Cardiac fibroblast (primary cell): ENCODE data around the gene CALHM3.
"Not testable (repeated sequence)": the region's sequence is repeated elsewhere in the genome, so short reads cannot be mapped to it uniquely, and the experiment has no call there.

Experiments
- DNase-seq, 2 donors: peaks; one replicate each; pipeline versions ENCODE4 v3.0.0 to v3.0.0-alpha.2; 2010; ENCODE audit warnings: low read depth in 2 of 2
- H3K4me3 ChIP-seq, 2 donors: replicated peaks in 1 of 2; 1 replicate in 1 of 2; 2 replicates in 1 of 2; pipeline ENCODE4 v1.5.1; 2011; ENCODE audit warnings: low read depth in 2 of 2, low read length in 2 of 2, mild to moderate bottlenecking in 2 of 2, moderate library complexity in 1 of 2
- TF ChIP-seq, protein P1 (sequence below): IDR thresholded peaks from one replicate; pipeline ENCODE4 v1.5.1; 2011; ENCODE audit warnings: low read depth, mild to moderate bottlenecking, low read length, inconsistent platforms

CALHM3 gene

DNA sequence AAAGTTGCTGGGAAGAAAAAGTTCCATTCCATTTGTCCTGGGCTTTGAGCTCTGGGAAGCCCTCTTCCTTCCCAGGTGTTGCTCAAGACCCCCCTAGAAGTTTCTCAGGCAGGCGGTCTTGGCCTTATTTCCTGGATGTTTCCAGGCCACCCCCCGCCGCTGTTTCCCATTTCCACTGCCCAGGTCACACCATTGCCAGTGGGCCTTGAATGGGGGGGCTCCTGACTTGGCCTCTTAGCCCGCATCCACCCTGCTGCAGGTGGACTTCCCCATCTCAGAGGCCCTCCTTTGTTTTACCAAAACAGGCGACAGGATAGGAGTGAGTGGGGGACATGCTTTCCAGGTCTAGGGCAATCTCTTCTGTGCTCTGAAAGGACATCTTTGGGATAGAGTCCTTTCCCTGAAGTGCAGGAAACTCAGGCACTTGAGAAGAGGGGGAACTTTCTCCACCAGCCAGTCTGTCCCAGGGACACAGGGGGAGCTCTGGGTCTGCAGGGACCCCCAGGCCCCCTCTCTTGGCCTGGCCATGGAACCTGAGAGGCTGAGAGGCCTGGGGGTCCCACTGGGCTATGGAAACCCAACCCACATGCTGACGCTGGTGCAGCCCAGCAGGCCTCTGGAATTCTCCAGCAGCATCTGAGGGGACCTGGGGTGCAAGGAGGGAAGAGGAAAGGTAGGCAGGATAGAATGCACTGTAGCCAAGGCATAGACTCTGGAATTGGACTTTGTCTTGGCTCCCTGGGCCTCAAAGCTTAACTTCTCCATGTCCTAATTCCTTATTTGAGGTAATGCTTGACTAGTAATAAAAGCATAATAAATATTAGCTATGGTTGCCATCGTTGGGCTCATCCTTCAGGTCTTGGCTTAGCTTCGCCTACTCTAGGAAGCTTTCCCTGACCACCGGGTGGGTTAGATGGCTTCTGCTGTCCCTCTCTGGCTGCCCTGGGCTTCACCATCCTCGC, 32.0 kb upstream of the CALHM3 start:
- DNase-seq = no peak
- no peak overlapping the region for H3K4me3 ChIP-seq
- TF ChIP-seq, protein P1, sequence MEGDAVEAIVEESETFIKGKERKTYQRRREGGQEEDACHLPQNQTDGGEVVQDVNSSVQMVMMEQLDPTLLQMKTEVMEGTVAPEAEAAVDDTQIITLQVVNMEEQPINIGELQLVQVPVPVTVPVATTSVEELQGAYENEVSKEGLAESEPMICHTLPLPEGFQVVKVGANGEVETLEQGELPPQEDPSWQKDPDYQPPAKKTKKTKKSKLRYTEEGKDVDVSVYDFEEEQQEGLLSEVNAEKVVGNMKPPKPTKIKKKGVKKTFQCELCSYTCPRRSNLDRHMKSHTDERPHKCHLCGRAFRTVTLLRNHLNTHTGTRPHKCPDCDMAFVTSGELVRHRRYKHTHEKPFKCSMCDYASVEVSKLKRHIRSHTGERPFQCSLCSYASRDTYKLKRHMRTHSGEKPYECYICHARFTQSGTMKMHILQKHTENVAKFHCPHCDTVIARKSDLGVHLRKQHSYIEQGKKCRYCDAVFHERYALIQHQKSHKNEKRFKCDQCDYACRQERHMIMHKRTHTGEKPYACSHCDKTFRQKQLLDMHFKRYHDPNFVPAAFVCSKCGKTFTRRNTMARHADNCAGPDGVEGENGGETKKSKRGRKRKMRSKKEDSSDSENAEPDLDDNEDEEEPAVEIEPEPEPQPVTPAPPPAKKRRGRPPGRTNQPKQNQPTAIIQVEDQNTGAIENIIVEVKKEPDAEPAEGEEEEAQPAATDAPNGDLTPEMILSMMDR = no peak

DNA sequence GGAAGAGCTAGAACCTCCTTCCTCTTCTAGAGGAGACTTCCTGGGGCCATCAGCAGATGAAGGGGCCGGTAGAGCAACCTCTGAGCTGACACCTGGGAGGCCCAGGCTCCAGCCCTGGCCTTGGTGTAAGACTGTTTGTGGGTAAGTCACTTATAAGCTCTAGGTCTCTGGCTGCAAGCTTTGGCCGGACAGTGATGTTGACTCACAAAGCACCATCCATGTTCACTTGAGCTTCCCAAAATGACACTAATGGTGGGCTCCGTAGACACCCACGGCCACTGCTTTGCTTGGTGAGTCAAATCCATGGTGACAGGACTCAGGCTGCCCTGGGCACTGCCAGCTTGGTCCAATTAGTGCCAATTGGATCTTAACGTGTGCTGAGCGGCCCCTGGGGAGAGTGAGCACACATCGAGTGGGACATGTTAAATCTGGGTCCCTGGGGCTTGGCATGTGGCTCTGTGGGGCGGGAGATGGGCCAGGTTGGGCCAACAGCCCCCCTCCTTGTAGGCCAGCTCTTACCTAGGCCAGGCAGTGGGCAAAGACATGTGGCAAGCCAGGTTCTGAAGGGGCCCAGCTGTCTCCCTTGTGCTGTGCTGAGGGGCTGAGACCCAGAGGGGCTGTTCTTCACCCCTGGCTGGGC, 31.1 kb upstream of the CALHM3 start:
- H3K4me3 ChIP-seq = no peak overlapping the region
- TF ChIP-seq, protein P1 = no peak
- no peak for DNase-seq

DNA sequence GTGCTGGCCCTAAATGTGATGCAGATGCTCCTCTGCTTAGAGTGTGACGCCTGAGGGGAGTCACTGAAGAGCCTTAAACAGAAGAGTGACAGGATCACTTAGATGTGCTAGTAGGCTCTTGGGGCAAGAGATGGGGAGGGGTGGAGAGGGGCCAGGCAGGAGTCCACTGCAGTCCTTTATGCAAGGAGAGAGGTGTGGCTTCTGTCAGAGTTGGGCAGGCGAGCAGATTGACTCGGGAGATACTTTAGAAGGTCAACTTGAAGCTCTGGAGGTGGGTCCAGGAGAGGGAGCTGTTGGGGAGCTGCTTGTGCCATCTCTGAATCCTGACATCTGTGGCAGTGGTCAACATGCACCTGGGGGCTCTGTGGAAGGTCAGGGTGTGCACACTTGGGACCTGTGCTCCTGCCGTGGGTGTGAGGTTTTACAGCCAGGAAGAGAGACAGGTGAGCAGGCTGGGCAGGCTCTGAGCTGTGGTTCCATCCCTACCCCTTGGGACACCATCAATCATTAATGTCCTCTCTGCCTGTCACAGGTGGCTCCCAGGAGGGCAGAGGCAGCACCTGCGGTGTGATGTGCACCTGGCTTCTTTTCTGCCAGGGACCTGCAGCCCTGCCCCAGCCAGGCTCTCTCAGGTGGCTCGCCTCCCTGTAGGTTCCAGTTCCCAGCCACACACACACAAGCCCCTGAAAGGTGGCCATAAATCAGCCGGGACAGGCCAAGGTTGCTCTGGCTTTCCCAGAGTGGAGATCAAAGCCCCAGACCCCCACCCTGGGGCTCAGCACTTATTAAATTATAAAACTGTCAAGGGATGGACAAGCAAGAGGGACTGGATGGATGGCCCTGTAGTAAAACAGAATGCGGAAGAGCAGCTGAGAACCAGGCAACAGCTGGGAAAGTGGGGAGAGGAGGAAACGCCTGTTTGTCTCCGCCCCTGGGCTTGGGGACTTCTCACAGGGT, 28.5 kb upstream of the CALHM3 start:
- no peak overlapping the region for H3K4me3 ChIP-seq
- no peak for DNase-seq
- TF ChIP-seq, protein P1 = no peak

DNA sequence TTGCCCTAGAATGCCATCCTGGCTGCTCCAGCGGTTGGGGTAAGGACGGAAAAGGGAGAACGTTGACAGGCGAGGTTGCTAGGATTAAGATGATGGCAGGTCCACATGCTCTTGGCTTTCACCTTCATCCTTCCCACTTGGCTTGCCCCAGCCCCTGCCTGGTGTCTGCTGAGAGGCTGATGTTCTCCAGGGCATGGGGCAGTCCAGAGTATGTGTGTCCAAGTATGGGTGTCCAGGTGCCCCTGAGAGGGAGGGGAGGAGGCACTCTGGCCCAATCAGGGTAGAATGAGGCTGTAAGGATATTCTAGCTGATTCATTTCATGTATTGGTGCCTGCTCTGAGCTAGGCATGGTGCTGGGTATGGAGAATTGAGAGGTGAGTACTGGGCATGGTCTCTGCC, 27.0 kb upstream of the CALHM3 start:
- H3K4me3 ChIP-seq = no peak overlapping the region
- TF ChIP-seq, protein P1 = no peak
- DNase-seq = no peak

DNA sequence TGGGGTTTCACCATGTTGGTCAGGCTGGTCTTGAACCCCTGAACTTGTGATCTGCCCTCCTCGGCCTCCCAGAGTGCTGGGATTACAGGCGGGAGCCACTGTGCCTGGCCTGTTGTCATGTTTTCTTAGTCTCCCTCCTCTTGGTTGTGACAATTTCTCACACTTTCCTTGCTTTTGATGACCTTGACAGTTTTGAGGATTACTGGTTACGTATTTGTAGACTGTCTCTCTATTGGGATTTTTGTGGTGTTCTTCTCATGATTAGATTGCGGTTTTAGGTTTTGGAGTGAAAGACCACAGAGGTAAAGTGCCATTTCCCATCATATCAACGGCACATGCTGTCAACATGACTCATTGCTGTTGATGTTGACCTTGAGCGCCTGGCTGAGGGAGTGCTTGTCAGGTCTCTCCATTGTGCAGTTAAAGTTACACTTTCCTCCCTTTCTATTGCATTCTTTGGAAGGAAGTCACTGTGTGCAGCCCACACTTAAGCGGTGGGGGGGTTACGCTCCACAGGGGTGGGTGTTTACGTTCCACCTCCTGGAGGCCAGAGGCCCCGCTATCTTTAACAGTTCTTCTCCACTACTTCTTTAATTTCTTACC, 25.2 kb upstream of the CALHM3 start:
- peak; percentile 92 to 93 for DNase-seq
- TF ChIP-seq, protein P1 = no peak
- no peak overlapping the region for H3K4me3 ChIP-seq

DNA sequence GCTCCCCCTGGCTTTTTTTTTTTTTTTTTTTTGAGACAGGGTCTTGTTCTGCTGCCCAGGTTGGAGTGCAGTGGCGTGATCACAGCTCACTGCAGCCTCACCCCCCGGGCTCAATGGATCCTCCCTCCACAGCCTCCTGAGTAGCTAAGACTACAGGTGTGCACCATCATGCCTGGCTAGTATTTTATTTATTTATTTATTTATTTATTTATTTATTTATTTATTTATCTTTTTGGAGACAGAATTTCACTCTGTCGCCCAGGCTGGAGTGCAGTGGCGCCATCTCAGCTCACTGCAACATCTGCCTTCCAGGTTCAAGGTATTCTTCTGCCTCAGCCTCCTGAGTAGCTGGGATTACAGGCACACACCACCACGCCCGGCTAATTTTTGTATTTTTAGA, 24.7 kb upstream of the CALHM3 start:
- not testable (repeated sequence) for DNase-seq, H3K4me3 ChIP-seq
